HG03571 (cell line): Measurements from ENCODE around the gene MPZL2.
A peak's percentile ranks its signal among the peaks of the same experiment; 100 is the strongest.

Source experiments
- ATAC-seq: cut with Tn5 transposase; IDR thresholded peaks from one replicate; pipeline ENCODE4 v1.9.1; 2021; ENCODE audit not compliant: unreplicated experiment

Gene MPZL2

GRCh38 chr11:118283756-118284350, 19.8 kb upstream of the MPZL2 start:
- no peak for ATAC-seq

- no peak for ATAC-seq
Measured at GRCh38 chr11:118283037-118283636, 19.0 kb upstream of the MPZL2 start.

GRCh38 chr11:118282606-118283005, 18.5 kb upstream of the MPZL2 start:
- ATAC-seq, result no peak

GRCh38 chr11:118281284-118281683, 17.2 kb upstream of the MPZL2 start:
- ATAC-seq, result no peak

GRCh38 chr11:118277312-118277711, 13.2 kb upstream of the MPZL2 start:
- ATAC-seq, result no peak

GRCh38 chr11:118276422-118276821, 12.3 kb upstream of the MPZL2 start:
- ATAC-seq, result no peak

GRCh38 chr11:118275176-118275575, 11.1 kb upstream of the MPZL2 start:
- ATAC-seq, result no peak

- no peak for ATAC-seq
Measured at GRCh38 chr11:118274186-118274585, 10.1 kb upstream of the MPZL2 start.

- no peak for ATAC-seq
Measured at GRCh38 chr11:118272001-118272400, 7.9 kb upstream of the MPZL2 start.

GRCh38 chr11:118267486-118267885, 3.4 kb upstream of the MPZL2 start:
- ATAC-seq, result no peak

GRCh38 chr11:118265954-118266353, 1.9 kb upstream of the MPZL2 start:
- no peak for ATAC-seq

- ATAC-seq, result no peak
Measured at GRCh38 chr11:118264569-118265465, 720 bp upstream of the MPZL2 start.

GRCh38 chr11:118263112-118263511, 985 bp downstream of the MPZL2 start:
- no peak for ATAC-seq

- ATAC-seq, result no peak
Measured at GRCh38 chr11:118260353-118260752, 3.7 kb downstream of the MPZL2 start.

- no peak for ATAC-seq
Measured at GRCh38 chr11:118259138-118259537, 5.0 kb downstream of the MPZL2 start.

GRCh38 chr11:118258410-118258809, 5.7 kb downstream of the MPZL2 start:
- no peak for ATAC-seq

- no peak for ATAC-seq
Measured at GRCh38 chr11:118252688-118253087, 11.4 kb downstream of the MPZL2 start.

GRCh38 chr11:118251858-118252652, 12.0 kb downstream of the MPZL2 start, which contains the start of gene MPZL3:
Gene MPZL3, minus strand, starts transcription at chr11:118252365. Its CDS starts 71 bp downstream, at chr11:118252294.
- ATAC-seq, result peak; percentile 86

GRCh38 chr11:118247041-118247440, 17.1 kb downstream of the MPZL2 start:
- no peak for ATAC-seq

GRCh38 chr11:118245936-118246562, 18.0 kb downstream of the MPZL2 start:
- no peak for ATAC-seq
